HL-60 (cell line): ENCODE measurements around the gene SMPD4.

Experiments used
- GABPA ChIP-seq: IDR thresholded peaks from 2 replicates; pipeline ENCODE4 v1.6.1; 2012; ENCODE audit warnings: low read depth
- POLR2AphosphoS5 ChIP-seq: IDR thresholded peaks from 2 replicates; pipeline ENCODE4 v1.6.1; 2012; ENCODE audit warnings: low read depth
- SPI1 ChIP-seq: IDR thresholded peaks from 2 replicates; pipeline ENCODE4 v1.6.1; 2012; ENCODE audit warnings: low read depth, mild to moderate bottlenecking, borderline replicate concordance
- TF ChIP-seq, protein P1 (sequence below): IDR thresholded peaks from one replicate; pipeline ENCODE4 v1.5.1; 2011; ENCODE audit warnings: low read length, control low read depth, inconsistent platforms; ENCODE audit not compliant: insufficient read depth
- TF ChIP-seq, protein P2 (sequence below): IDR thresholded peaks from 2 replicates; pipeline ENCODE4 v1.6.1; 2012; ENCODE audit warnings: low read depth; ENCODE audit not compliant: insufficient replicate concordance

DNA sequence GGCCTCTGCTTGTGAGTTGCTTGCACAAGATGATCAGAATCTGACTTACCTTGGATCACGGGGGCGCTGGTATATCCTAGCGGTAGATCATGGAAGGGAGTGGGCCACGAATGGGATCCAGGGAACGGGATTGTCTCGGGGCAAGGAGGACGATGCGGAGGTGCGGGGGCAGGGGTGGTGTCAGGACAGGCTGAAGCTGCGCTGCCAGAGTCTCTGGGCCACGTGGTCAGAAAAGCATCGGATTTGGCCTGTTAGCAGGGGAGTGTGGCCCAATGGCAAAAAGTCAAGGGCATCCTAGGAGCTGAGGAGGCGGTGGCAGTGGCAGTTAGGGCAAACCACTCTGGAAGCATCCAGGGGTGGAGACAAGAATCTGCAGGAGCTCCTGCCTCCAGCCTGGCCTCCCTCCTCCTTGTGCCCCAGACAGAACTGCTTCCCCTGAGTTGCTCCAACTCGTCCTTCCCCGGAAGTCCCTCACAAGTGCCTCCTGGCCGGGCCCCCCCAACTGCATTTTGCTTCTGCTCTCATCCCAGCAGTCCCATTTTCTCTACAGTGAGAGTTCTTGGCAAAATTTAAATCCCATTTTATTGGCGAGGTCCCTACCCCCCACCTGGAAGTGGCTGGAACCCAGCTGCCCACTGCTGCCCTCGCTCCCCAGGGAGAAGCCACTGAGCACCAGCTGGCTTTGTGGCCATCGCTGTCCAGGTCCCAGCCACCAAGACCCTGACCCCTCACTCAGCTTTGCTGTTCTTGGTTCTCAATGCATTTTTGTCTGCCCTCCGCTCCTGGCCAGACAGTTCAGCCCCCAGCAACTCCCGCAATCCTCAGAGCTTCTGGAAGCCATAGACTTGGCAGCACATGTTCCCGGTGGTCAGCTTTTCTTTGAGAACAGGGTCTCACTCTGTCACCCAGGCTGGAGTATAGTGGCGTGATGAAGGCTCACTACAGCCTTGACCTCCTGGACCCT, 30.9 kb downstream of the SMPD4 start:
- TF ChIP-seq, protein P1, sequence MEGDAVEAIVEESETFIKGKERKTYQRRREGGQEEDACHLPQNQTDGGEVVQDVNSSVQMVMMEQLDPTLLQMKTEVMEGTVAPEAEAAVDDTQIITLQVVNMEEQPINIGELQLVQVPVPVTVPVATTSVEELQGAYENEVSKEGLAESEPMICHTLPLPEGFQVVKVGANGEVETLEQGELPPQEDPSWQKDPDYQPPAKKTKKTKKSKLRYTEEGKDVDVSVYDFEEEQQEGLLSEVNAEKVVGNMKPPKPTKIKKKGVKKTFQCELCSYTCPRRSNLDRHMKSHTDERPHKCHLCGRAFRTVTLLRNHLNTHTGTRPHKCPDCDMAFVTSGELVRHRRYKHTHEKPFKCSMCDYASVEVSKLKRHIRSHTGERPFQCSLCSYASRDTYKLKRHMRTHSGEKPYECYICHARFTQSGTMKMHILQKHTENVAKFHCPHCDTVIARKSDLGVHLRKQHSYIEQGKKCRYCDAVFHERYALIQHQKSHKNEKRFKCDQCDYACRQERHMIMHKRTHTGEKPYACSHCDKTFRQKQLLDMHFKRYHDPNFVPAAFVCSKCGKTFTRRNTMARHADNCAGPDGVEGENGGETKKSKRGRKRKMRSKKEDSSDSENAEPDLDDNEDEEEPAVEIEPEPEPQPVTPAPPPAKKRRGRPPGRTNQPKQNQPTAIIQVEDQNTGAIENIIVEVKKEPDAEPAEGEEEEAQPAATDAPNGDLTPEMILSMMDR, result no peak
- TF ChIP-seq POLR2AphosphoS5 (no peak), GABPA (no peak), SPI1 (no peak)
- TF ChIP-seq, protein P2, sequence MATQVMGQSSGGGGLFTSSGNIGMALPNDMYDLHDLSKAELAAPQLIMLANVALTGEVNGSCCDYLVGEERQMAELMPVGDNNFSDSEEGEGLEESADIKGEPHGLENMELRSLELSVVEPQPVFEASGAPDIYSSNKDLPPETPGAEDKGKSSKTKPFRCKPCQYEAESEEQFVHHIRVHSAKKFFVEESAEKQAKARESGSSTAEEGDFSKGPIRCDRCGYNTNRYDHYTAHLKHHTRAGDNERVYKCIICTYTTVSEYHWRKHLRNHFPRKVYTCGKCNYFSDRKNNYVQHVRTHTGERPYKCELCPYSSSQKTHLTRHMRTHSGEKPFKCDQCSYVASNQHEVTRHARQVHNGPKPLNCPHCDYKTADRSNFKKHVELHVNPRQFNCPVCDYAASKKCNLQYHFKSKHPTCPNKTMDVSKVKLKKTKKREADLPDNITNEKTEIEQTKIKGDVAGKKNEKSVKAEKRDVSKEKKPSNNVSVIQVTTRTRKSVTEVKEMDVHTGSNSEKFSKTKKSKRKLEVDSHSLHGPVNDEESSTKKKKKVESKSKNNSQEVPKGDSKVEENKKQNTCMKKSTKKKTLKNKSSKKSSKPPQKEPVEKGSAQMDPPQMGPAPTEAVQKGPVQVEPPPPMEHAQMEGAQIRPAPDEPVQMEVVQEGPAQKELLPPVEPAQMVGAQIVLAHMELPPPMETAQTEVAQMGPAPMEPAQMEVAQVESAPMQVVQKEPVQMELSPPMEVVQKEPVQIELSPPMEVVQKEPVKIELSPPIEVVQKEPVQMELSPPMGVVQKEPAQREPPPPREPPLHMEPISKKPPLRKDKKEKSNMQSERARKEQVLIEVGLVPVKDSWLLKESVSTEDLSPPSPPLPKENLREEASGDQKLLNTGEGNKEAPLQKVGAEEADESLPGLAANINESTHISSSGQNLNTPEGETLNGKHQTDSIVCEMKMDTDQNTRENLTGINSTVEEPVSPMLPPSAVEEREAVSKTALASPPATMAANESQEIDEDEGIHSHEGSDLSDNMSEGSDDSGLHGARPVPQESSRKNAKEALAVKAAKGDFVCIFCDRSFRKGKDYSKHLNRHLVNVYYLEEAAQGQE, result no peak
